ENCODE measurements around the gene DHCR24.

DHCR24 gene

DNA sequence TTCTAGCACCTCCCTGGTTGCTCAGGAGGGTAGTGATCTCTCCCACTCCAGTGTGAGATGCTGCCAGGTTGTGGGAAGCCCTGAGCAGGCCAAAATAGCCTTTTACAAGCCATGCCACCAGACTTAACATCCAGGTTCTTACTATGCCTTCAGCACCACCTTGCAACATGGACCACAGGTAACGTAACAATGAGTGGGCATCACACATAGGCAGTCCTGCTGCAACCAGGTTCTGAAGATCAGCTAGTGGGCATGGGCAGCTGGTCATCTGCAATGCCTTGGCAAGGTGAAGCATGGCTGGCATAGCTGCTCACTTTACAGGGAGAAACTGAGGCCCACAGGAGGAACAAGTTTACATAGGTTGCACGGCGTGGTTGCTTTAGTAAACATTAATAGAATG is 40.7 kb downstream of the DHCR24 start:
- DNase-seq (ENCODE audit: low read depth), result no peak

DNA sequence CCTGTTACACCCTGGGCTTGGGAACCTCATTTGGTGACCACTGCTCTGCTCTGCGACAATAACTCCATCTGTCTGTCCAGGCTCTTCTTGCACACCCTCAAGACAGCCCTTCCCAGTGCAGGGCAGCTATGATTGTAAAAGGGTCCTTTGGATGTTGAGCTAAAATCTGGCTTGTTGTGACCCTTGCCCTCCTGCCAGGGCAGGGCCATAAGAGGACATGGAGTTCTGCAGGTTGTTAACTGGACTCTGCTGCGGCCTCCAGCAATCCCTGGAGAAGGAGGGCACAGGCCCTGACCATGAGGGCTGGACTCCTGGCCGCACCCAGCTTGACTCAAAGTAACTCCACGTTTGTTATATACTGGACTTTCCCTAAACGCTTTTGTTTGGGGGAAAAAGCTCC is 41.2 kb downstream of the DHCR24 start:
- no peak for DNase-seq (ENCODE audit: low read depth)

GRCh38 chr1:54844564-54844963 is 42.4 kb downstream of the DHCR24 start:
- no peak for DNase-seq (ENCODE audit: low read depth)

DNA sequence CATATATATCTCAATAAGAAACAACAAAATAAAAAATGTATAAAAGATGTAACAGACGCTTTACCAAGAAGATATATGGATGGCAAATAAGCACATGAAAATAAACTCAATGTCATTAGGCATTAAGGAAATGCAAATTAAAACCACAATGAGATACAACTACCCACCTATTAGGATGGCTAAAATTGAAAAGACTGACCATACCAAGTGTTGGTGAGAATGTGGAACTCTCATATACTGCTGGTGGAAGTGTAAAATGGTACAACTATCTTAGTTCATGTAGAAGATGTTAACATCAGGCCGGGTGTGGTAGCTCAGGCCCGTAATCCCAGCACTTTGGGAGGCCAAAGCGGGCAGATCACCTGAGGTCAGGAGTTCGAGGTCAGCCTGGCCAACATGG is 43.5 kb downstream of the DHCR24 start:
- DNase-seq (ENCODE audit: low read depth), result no peak

DNA sequence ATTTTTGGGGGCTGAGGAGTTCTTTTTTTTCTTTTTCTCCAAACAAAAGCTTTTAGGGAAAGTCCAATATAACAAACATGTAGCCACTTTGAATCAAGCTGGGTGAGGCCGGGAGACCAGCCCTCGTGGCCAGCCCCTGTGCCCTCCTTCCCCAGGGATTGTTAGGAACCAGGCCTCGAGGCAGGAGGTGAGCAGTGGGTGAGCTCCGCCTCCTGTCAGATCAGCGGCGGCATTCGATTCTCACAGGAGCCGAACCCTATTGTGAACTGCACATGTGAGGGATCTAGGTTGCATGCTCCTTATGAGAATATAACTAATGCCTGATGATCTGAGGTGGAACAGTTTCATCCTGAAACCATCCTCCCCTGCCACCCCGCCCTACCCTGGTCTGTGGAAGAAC is 44.0 kb downstream of the DHCR24 start:
- no peak for DNase-seq (ENCODE audit: low read depth)

DNA sequence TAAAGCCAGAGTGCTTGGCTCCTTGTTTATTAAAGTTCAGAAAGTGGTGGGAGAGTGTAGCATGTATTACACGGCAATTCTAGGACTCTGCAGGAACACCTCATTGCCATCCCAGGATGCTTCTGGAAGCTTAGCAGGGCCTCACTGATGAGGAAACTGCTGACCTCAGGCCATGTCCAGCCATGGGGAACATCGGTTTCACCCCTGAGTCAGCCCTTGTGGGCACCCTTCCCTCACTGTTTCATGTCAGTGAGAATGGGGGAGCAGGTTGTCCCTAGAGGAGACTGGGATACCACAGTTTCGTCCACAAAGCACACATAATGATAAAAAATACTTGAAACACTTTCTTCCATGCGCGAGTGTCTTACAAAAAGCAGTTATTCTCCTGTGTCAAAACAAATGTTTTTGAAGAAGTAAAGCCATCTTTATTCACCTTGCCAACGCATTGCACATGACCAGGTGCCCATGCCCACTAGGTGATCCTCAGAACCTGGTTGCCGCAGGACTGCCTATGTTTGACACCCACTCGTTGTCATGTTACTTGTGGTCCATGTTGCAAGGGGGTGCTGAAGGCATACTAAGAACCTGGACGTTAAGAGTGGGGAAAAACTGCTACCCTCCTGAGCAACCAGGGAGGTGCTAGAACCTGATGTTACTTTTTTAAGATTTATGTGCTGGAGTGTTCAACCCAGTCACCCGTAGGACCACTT is 44.6 kb downstream of the DHCR24 start:
- DNase-seq (ENCODE audit: low read depth), result no peak

GRCh38 chr1:54839824-54840223 is 47.2 kb downstream of the DHCR24 start:
- no peak for DNase-seq (ENCODE audit: low read depth)

DNA sequence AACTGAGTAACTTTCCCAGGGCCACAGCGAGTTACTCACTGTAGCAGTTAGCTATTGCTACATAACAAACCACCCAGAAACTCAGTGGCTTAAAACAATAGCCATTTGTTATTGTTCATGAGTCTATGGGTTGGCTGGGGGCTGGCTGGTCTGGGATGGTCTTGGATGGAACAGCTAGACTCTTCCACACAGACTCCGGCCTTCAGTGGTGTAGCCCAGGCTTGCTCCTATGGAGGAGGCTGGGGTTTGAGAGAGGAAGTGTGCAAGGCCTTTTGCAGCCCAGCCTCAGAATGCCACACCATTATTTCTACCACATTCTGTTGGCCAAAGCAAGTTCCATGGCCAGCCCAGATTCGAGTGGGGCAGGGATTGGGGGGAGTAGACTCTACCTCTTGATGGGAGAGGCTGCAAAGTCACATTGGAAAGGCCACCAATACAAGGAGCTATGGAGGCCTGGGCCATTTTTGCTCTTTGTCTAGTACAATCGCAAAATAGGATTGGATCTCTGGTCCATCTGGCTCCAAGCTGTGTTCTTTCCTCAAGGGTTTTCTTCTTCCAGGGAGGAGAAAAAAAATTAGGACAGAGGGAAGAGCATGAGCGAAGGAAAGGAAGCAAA is 48.3 kb downstream of the DHCR24 start:
- no peak for DNase-seq (ENCODE audit: low read depth)

DNA sequence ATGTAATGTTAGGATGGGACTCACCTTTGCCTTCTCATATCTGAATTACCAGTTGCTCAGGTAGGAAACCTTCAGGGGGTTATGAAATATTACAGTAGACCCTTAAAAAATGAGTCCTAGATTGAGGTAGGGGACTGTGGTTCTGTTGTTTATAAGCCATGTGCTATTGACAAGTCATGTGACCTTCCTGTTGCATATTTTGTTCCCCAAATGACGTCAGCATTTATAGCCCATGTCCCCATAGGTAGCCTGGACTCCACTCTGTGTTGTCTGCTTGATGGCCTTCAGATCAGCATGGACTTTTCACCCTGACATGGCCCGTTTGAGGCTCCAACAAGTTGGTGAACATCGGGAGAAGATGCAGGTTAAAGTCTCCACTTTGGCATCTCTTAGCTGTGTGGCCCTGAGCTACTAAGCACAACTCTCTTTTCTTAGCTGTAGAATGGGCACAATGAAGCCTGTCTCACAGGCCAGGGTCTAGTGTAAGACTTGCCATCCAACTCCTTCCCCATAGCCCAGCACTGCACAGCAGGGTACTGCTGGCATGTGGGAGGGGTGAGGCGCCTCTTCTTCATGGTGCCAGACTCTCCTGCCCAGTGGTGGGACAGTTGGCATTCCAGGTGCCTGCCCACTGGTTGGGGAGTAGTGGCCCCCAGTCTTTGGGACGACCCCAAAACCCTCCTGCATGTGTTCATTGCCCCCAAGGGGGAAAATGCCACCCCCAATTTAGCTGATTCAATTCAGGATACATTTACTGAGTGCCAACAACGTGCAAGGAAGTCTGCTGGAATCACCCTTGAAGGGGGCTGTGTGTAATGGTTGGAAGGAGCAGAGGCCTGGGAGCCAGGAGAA is 49.8 kb downstream of the DHCR24 start:
- no peak for DNase-seq (ENCODE audit: low read depth)

DNA sequence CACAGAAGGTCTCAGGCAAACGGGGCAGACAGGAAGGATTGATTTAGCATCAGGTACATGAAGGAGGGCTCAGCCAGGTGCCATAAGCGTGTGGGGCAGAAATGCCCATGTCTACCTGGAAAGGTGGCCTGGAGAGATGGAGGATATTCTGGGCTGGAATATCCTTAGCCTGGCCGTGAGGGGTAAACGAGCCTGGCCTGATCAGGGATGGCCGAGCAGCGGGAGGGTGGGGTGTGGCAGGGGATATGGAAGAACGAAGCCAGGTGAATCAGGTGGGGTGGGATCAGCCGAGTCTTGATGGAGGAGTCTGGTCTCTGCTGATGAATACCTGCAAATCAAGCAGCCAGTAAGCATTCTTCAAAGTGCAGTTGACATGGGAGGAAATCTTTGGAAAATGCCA is 50.4 kb downstream of the DHCR24 start:
- no peak for DNase-seq (ENCODE audit: low read depth)

GRCh38 chr1:54835970-54836369 is 51.0 kb downstream of the DHCR24 start:
- no peak for DNase-seq (ENCODE audit: low read depth)

DNA sequence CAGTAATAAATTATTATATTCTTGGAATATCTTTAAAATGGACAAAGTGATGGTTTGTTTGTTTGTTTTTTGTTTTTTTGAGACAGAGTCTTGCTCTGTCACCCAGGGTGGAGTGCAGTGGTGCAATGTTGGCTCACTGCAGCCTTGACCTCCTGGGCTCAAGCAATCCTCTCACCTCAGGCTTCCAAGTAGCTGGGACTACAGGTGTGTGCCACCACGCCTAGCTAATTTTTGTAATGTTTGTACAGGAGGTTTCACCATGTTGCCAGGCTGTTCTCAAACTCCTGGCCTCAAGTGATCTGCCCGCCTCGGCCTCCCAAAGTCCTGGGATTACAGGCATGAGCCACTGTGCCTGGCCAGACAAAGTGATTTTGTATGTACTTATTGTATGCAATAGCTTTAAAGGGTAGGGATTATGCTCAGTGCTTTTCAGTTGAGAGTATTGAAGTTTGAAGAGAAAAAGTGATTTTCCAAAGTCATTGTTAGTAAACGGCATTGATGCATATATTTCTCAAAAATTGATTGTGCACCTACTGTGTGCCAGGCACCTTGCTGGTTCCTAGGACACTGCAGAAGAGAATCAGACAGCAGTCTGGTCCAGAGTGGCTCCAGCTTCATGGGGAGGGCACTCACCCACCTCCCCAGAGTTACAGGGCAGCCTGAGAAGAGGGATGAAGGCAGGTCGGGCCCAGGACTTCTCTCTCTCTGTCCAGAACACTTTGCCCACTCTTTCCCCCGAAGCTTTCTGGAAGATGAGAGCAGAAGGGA is 51.7 kb downstream of the DHCR24 start:
- DNase-seq (ENCODE audit: low read depth), result no peak

- no peak for DNase-seq (ENCODE audit: low read depth)
Measured at GRCh38 chr1:54834007-54834541, 52.9 kb downstream of the DHCR24 start.

GRCh38 chr1:54833121-54833520 is 53.9 kb downstream of the DHCR24 start:
- no peak for DNase-seq (ENCODE audit: low read depth)

GRCh38 chr1:54826226-54826816 is 60.7 kb downstream of the DHCR24 start:
- DNase-seq (ENCODE audit: low read depth), result no peak

DNA sequence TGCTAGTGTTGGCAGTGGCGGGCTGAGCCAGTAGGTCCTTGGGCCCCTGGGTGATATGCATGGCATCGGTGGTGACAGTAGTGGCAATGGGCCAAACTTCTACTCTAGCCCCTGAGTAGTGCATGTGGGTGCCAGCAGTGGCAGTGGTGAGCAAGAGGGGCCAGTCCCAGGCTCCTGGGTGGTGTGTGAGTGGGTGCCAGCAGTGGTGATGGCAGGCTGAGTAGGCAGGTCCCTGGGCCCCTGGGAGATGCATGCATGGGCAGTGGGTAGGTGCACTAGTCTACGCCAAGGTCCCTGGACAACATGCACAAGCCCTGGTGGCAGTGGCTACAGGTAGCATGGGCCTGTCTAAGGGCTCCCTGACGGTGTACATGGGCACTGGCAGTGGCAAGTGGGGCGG is 61.3 kb downstream of the DHCR24 start:
- DNase-seq (ENCODE audit: low read depth), result no peak

DNA sequence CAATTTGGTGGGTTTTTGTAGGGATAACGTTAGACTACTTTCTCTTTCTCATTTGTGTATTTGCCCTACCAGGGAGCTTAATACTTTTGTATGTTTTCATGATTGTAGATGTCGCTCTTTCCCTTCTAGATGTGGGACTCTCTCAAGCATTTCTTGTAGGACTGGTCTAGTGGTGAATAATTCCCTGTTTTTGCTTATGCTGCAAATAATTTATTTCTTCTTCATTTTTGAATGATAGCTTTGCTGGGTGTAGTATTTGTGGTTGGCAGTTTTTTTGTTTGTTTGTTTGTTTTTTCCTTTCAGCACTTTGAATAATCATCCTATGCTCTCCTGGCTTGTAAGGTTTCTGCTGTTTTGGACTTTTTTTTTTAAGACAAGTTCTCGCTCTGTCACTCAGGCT is 63.3 kb downstream of the DHCR24 start:
- DNase-seq (ENCODE audit: low read depth), result no peak

GRCh38 chr1:54819733-54820132 is 67.3 kb downstream of the DHCR24 start:
- no peak for DNase-seq (ENCODE audit: low read depth)

DNA sequence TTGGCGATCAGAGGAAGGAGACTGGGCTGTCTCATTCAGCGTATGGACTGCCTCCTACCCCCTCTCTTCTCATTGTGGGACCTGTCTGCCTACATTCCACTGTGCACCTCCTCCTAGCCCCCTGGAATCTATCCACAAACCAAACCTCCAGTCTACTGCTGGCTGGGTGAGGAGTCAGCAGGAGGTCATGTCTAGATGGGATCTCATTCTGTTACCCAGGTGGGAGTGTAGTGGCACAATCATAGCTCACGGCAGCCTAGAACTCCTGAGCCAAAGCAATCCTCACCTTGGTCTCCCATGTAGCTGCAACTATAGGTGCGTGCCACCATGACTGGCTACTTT is 67.8 kb downstream of the DHCR24 start:
- DNase-seq (ENCODE audit: low read depth), result no peak

DNA sequence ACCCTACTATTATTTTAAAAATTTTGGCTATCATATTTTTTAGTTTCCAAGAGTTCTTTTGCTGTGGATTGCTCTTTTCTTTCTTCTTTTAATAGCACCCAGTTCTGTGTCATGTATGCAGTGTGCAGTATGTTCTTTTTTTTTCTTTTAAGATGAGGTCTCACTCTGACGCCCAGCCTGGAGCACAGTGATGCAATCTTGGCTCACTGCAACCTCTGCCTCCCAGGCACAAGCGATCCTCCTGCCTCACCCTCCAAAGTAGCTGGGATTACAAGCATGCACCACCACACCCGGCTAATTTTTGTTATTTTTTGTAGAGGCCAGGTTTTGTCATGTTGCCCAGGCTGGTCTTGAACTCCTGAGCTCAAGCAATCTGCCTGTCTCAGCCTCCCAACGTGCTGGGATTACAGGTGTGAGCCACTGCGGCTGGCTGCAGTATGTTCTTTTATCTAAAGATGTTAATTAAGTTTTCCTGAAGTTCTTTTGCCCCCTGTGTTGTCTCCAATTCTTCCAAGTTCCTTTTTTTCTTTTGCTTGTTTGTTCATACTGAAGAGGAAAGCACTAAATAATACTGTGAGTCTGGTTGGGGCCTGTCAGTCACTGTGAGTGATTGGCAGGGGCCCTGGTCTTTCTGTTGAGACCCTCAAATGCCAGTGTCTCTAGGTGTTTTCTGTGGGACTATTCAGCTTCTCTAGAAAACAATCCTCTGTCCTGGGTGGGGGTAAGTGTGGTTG is 68.4 kb downstream of the DHCR24 start:
- DNase-seq (ENCODE audit: low read depth), result no peak

DNA sequence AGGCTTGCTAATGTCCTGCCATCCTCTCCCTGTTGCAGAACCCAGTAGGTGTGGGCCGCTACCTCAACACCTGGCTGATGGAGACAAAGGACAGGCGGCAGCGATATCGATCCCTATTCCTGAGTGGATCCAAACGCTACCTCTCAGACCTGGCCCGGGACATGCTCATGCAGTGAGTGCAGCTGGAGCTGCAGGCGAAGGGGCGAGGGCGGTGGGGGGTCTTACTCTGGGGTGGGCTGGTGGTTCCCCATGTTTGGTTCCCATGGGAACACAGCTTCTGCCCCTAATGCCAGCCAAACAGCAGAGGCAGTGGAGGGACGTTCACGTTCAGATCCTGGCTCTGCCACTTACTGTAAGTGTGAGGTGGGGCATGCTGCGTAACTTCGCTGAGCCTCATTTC is 70.0 kb downstream of the DHCR24 start:
- no peak for DNase-seq (ENCODE audit: low read depth)
